Measurements from ENCODE around the gene ATG7.

The ATG7 gene

DNA sequence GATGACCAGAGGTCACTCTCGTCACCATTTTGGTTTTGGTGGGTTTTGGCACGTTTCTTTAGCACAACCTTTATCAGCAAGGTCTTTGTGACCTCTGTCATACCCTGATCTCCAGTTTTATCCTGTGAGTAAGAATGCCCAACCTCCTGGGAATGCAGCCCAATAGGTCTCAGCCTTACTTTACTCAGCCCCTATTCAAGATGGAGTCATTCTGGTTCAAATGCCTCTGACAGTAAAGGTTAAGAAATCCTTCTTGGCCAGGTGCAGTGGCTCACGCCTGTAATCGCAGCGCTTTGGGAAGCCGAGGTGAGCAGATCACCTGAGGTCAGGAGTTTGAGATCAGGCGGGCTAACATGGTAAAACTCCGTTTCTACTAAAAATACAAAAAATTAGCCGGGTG lies 3.2 kb upstream of the ATG7 start:
- ChIA-PET CTCF (no interaction called here), POLR2A (interaction anchor here (0.7 kb wide), 1 partner anchor 388 kb away, joined by 4 read pairs; no protein-coding TSS in a partner anchor)
- no peak for DNase-seq (ENCODE audit: extremely low spot score)
- TF ChIP-seq, protein P1, sequence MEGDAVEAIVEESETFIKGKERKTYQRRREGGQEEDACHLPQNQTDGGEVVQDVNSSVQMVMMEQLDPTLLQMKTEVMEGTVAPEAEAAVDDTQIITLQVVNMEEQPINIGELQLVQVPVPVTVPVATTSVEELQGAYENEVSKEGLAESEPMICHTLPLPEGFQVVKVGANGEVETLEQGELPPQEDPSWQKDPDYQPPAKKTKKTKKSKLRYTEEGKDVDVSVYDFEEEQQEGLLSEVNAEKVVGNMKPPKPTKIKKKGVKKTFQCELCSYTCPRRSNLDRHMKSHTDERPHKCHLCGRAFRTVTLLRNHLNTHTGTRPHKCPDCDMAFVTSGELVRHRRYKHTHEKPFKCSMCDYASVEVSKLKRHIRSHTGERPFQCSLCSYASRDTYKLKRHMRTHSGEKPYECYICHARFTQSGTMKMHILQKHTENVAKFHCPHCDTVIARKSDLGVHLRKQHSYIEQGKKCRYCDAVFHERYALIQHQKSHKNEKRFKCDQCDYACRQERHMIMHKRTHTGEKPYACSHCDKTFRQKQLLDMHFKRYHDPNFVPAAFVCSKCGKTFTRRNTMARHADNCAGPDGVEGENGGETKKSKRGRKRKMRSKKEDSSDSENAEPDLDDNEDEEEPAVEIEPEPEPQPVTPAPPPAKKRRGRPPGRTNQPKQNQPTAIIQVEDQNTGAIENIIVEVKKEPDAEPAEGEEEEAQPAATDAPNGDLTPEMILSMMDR (IDR thresholded peaks at IDR 0.05; ENCODE audit: control extremely low read depth, extremely low read depth, low read depth, missing control alignments) = no peak

DNA sequence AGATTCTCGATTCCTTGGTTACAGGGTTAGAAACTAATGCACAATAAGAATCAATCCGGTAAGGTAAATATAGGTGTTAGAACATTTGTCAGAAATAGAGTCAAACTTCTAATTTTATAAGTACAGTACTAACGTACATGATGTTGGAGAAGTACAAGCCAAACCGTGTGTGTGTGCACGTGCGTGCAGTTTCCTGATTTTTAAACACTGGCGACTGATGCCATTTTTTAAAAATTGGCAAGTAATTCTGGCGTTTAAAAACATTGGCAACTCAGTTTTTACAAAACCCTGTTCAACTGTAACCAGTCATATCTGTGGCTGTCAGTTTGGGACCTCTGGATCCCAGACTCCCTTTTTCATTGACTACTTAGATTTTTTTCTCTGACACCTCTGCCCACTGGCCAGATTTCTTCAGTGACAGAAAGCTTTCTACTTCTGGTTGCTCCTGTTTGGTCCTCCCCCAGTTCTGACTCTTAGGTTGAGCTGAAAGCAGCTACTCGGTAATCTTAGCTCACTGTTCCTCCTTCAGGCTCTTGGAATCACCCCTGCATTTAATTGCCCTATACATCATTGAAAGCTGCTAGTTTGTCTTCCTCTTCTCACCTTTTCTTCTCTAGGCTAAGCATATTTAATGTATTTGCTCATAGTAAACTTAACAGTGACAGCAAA lies 843 bp downstream of the ATG7 start:
- ChIA-PET POLR2A (no interaction called here), CTCF (interaction anchor here (1.1 to 3.5 kb wide), 4 partner anchors 11 to 62 kb away, joined by 3 to 39 read pairs (median 6); no protein-coding TSS in a partner anchor)
- DNase-seq (ENCODE audit: extremely low spot score) = no peak
- TF ChIP-seq, protein P1 (IDR thresholded peaks at IDR 0.05; ENCODE audit: control extremely low read depth, extremely low read depth, low read depth, missing control alignments) = no peak

DNA sequence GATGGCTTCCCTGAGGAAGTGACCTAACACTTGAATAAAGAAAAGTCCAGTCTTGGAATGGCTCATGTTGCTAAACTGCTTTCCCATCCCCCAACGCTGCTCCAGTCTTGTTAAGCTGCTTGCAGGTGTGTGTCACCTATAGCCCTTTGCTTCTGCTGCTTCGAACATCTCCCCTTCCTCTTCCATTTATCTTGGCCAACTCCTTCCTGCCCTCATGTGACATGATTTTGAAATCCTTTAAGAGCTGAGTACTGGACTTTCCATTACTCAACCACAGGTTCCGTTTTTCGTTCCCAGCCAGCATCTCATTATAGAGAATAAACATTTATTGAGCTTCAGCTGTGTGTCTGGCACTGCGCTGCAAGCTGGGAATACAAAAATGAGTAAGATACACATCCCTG lies 1.7 kb downstream of the ATG7 start:
- ChIA-PET POLR2A (interaction anchor here (0.6 kb wide), 1 partner anchor 367 kb away, joined by 5 read pairs; no protein-coding TSS in a partner anchor), CTCF (interaction anchor here (3.5 kb wide), 1 partner anchor 14 kb away, joined by 39 read pairs; no protein-coding TSS in a partner anchor)
- TF ChIP-seq, protein P1 (IDR thresholded peaks at IDR 0.05; ENCODE audit: control extremely low read depth, extremely low read depth, low read depth, missing control alignments) = no peak
- DNase-seq (ENCODE audit: extremely low spot score) = no peak

DNA sequence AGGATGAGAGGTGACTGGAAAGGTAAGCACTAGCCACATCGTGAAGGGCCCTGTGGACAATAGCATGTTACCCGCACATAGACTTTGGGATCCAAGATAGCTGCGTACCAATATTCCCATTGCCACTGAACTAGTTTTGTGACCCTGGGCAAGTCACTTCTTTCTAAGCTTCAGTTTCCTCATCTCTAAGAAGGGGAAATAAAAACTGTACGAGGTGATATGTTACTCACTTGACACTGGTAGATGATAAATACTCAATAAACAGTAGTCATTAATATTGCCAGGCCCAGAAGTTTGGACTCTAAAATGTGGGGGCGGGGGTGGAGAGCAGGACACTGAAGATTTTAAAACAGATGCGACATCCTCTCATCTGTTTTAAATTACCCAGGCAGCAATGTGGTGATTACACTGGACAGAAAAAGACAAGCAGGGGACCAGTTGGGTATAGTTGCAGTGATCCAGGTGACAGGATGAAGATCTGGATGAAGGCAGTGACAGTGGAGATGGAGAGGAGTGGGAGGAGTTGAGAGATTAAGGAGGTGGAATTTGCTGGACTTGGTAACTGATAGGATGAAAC lies 2.5 kb downstream of the ATG7 start:
- ChIA-PET CTCF (interaction anchor here (3.5 kb wide), 1 partner anchor 14 kb away, joined by 39 read pairs; no protein-coding TSS in a partner anchor), POLR2A (interaction anchor here (0.6 kb wide), 1 partner anchor 366 kb away, joined by 5 read pairs; no protein-coding TSS in a partner anchor)
- TF ChIP-seq, protein P1 (IDR thresholded peaks at IDR 0.05; ENCODE audit: control extremely low read depth, extremely low read depth, low read depth, missing control alignments) = no peak
- DNase-seq (ENCODE audit: extremely low spot score) = no peak

DNA sequence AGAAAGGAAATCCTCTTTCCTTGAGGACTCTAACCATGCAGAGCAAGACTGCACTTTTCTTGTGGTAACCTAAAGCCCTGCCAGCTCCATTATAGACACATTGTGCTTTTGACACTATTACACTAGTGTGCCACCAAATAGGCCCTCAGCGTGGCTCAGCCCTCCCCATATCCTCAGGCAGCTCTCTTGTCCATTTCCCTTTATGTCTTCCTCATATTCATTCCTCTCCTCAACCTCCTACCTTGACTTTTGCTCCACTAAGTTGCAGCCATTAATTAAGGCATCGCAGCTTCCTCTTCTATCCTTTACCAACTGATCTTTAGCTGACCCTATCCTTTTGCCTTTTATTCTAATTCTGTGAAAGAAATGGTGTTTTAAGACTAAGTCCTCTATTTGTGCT lies 3.7 kb downstream of the ATG7 start:
- POLR2A ChIA-PET = no interaction called here
- CTCF ChIA-PET = interaction anchor here (1.3 kb wide), 1 partner anchor 13 kb away, joined by 6 read pairs; no protein-coding TSS in a partner anchor
- DNase-seq (ENCODE audit: extremely low spot score) = no peak
- TF ChIP-seq, protein P1 (IDR thresholded peaks at IDR 0.05; ENCODE audit: control extremely low read depth, extremely low read depth, low read depth, missing control alignments) = no peak

DNA sequence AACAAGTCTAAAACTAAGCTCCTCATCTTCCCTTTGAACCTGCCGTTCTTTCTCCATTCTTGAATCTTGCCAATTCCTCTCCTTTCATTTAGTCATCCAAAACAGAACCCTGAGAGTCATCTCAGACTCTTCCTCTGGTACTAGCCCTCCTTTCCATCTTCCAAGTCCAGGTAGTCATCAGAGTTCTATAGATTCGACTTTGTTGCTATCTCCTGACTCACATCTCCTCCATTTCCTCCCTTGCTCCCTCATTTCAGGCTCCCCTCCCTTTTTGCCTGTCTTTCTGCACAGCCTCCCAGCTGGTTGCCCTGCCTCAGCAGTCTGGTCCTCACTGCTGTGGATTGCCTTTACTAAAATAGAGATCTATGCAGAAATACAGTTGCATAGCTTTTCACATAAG lies 4.7 kb downstream of the ATG7 start:
- no peak for DNase-seq (ENCODE audit: extremely low spot score)
- ChIA-PET CTCF (interaction anchor here (0.7 to 1.3 kb wide), 2 partner anchors 12 to 19 kb away, joined by 3 to 6 read pairs; no protein-coding TSS in a partner anchor), POLR2A (no interaction called here)
- TF ChIP-seq, protein P1 (IDR thresholded peaks at IDR 0.05; ENCODE audit: control extremely low read depth, extremely low read depth, low read depth, missing control alignments) = no peak

Measured in GM10248 (cell line).